GM12892 (cell line): ENCODE measurements around the gene ALG10. TPM values are rescaled to one million over a fixed set of nuclear protein-coding genes. Genes with fewer than 3 reads are reported as not detected.
"Not testable (repeated sequence)": the region's sequence is repeated elsewhere in the genome, so short reads cannot be mapped to it uniquely, and the experiment has no call there.

ENCODE experiments used
- DNase-seq: peaks from one replicate; pipeline ENCODE4 v3.0.0; 2011; ENCODE audit not compliant: insufficient read length
- FAIRE-seq: peaks from 2 replicates; lab custom pipeline; 2011; peaks lifted over from hg19 to GRCh38; lab: Jason Lieb, UNC
- POLR2A ChIP-seq: IDR thresholded peaks from 2 replicates; pipeline ENCODE4 v1.6.1; 2011; ENCODE audit warnings: low read depth, low read length, control low read depth
- POLR2AphosphoS5 ChIP-seq: IDR thresholded peaks from 2 replicates; pipeline ENCODE4 v1.6.1; 2011; ENCODE audit warnings: low read depth, low read length, control low read depth
- TAF1 ChIP-seq: IDR thresholded peaks from 2 replicates; pipeline ENCODE4 v1.6.1; 2011; ENCODE audit warnings: low read depth, mild to moderate bottlenecking, control low read depth, low read length, borderline replicate concordance
- polyA plus RNA-seq: library from polyadenylated mRNA; unstranded; fragments of >200 nt; gene quantifications from one replicate; pipeline ENCODE4 v1.2.1, GENCODE V29; 2012; ENCODE audit warnings: missing spikeins, inconsistent platforms; ENCODE audit not compliant: missing spikeins

ALG10 gene
- 9.6 TPM for polyA plus RNA-seq

GRCh38 chr12:34022079-34022830 is at the start of gene ALG10:
Gene ALG10, plus strand, starts transcription at chr12:34022496. Its CDS starts 104 bp downstream, at chr12:34022600.
- peak; percentile 71; the same call in 1 of the 2 replicates for TF ChIP-seq POLR2AphosphoS5
- TF ChIP-seq TAF1, result peak; percentile 73; the same call in 1 of the 2 replicates
- peak; percentile 78; the same call in 1 of the 2 replicates for TF ChIP-seq POLR2A
- peak; percentile 79 for FAIRE-seq

GRCh38 chr12:33972884-33973283 is 49.4 kb upstream of the ALG10 start:
- not testable (repeated sequence) for FAIRE-seq, DNase-seq

More at GRCh38 chr12:34022079-34022830, at the start of gene ALG10:
- peak; percentile 35 for DNase-seq

GRCh38 chr12:33977887-33978286 is 44.4 kb upstream of the ALG10 start:
- TF ChIP-seq POLR2AphosphoS5 (no peak), TAF1 (no peak)
- FAIRE-seq, result no peak
- DNase-seq, result no peak

- FAIRE-seq (no peak), DNase-seq (no peak)
- TF ChIP-seq TAF1, result no peak
- no peak for TF ChIP-seq POLR2AphosphoS5
- TF ChIP-seq POLR2A, result no peak
Measured at GRCh38 chr12:33988197-33988805, 34.0 kb upstream of the ALG10 start.

GRCh38 chr12:33988913-33989312 is 33.4 kb upstream of the ALG10 start:
- DNase-seq, result no peak
- no peak for TF ChIP-seq TAF1
- no peak for TF ChIP-seq POLR2A
- TF ChIP-seq POLR2AphosphoS5, result no peak
- no peak for FAIRE-seq

- DNase-seq, result no peak
- no peak for FAIRE-seq
Measured at GRCh38 chr12:33994857-33995808, 27.2 kb upstream of the ALG10 start.

GRCh38 chr12:34008835-34009234 is 13.5 kb upstream of the ALG10 start:
- not testable (repeated sequence) for FAIRE-seq, DNase-seq

More at GRCh38 chr12:33994857-33995808, 27.2 kb upstream of the ALG10 start:
- no peak for TF ChIP-seq POLR2A
- no peak for TF ChIP-seq POLR2AphosphoS5
- TF ChIP-seq TAF1, result no peak

- TF ChIP-seq POLR2A, result no peak
- DNase-seq (no peak), FAIRE-seq (no peak)
Measured at GRCh38 chr12:34016361-34016760, 5.9 kb upstream of the ALG10 start.

- DNase-seq, result no peak
- no peak for FAIRE-seq
Measured at GRCh38 chr12:34021071-34021470, 1.2 kb upstream of the ALG10 start.

GRCh38 chr12:34027661-34028060 is 5.4 kb downstream of the ALG10 start:
- not testable (repeated sequence) for DNase-seq, FAIRE-seq

More at GRCh38 chr12:34021071-34021470, 1.2 kb upstream of the ALG10 start:
- TF ChIP-seq POLR2A (no peak), TAF1 (no peak), POLR2AphosphoS5 (no peak)

GRCh38 chr12:34030591-34030990 is 8.3 kb downstream of the ALG10 start:
- FAIRE-seq (no peak), DNase-seq (no peak)
- TF ChIP-seq POLR2AphosphoS5 (no peak), POLR2A (no peak), TAF1 (no peak)

GRCh38 chr12:34033628-34034296 is 11.5 kb downstream of the ALG10 start:
- no peak for FAIRE-seq
- TF ChIP-seq POLR2AphosphoS5, result no peak
- DNase-seq, result no peak

- FAIRE-seq, DNase-seq: not testable (repeated sequence)
Measured at GRCh38 chr12:34038357-34038756, 16.1 kb downstream of the ALG10 start.
